Muscle of arm (tissue), 14 donors: Measurements from ENCODE around the gene FOXN1. TPM values are rescaled to one million over a fixed set of nuclear protein-coding genes. Genes with fewer than 3 reads are reported as not detected.
"Not testable (repeated sequence)": the region's sequence is repeated elsewhere in the genome, so short reads cannot be mapped to it uniquely, and the experiment has no call there.

Source experiments
- DNase-seq: peaks from one replicate; pipeline ENCODE4 v3.0.0-alpha.2; 2013
- long read RNA-seq, 11 donors: transcript quantifications; one replicate each; lab custom pipeline, GENCODE V29; 2026
- polyA plus RNA-seq, 12 donors: library from polyadenylated mRNA; unstranded; fragments of 120-200 nt; gene quantifications; one replicate each; pipeline ENCODE4 v1.2.1, GENCODE V29; 2013; ENCODE audit not compliant: insufficient read length in 12 of 12

FOXN1 gene
- 10 to 100 TPM in 1 of 12 donors, 1 to 10 TPM in 2, under 1 TPM in 1, not detected in 8; 0.13 to 10.7 (median 2.1) TPM for polyA plus RNA-seq
- long read RNA-seq, donor 1 = 0 reads
- long read RNA-seq, donor 2 = 0 reads
- long read RNA-seq, donor 3 = 0 reads
- long read RNA-seq, donor 4 = 0 reads
- long read RNA-seq, donor 5 = 0 reads
- long read RNA-seq, donor 6 = 0 reads
- long read RNA-seq, donor 7 = 0 reads
- long read RNA-seq, donor 8, partial matches to known transcripts = 5 of 17 reads
- long read RNA-seq, donor 8, other reads (novel, unspliced or antisense) = 12 of 17 reads
- long read RNA-seq, donor 9 = 0 reads
- long read RNA-seq, donor 10 = 0 reads
- long read RNA-seq, donor 11 = 0 reads

GRCh38 chr17:28505986-28506665 lies at the start of gene FOXN1:
TSS of gene FOXN1 (plus strand) at chr17:28506348. CDS start at chr17:28523970, 17,622 bp downstream.
- no peak for DNase-seq

- no peak for DNase-seq
Observed at GRCh38 chr17:28457890-28458289, 48.3 kb upstream of the FOXN1 start.

GRCh38 chr17:28458881-28459280 lies 47.3 kb upstream of the FOXN1 start:
- DNase-seq = not testable (repeated sequence)

GRCh38 chr17:28460901-28461300 lies 45.2 kb upstream of the FOXN1 start:
- no peak for DNase-seq

GRCh38 chr17:28466001-28466400 lies 40.1 kb upstream of the FOXN1 start:
- no peak for DNase-seq

- DNase-seq = no peak
Observed at GRCh38 chr17:28466521-28467048, 39.6 kb upstream of the FOXN1 start.

- no peak for DNase-seq
Observed at GRCh38 chr17:28467456-28468025, 38.6 kb upstream of the FOXN1 start.

GRCh38 chr17:28468033-28468735 lies 38.0 kb upstream of the FOXN1 start:
- not testable (repeated sequence) for DNase-seq

- DNase-seq = no peak
Observed at GRCh38 chr17:28468781-28469180, 37.4 kb upstream of the FOXN1 start.

GRCh38 chr17:28469376-28469775 lies 36.8 kb upstream of the FOXN1 start:
- no peak for DNase-seq

- no peak for DNase-seq
Observed at GRCh38 chr17:28470266-28470913, 35.8 kb upstream of the FOXN1 start.

- DNase-seq = no peak
Observed at GRCh38 chr17:28470914-28471366, 35.2 kb upstream of the FOXN1 start.

GRCh38 chr17:28471531-28472342 lies 34.4 kb upstream of the FOXN1 start:
- no peak for DNase-seq

GRCh38 chr17:28472871-28473497 lies 33.2 kb upstream of the FOXN1 start:
- DNase-seq = no peak

- no peak for DNase-seq
Observed at GRCh38 chr17:28473542-28473941, 32.6 kb upstream of the FOXN1 start, which contains the start of gene SLC13A2. TSS of gene SLC13A2 (plus strand) at chr17:28473644. CDS start at chr17:28473713, 69 bp downstream.

GRCh38 chr17:28474111-28474531 lies 32.0 kb upstream of the FOXN1 start:
- DNase-seq = no peak

- DNase-seq = no peak
Observed at GRCh38 chr17:28475151-28475900, 30.8 kb upstream of the FOXN1 start.

- DNase-seq = no peak
Observed at GRCh38 chr17:28476076-28476865, 29.9 kb upstream of the FOXN1 start.
